C4-2B (cell line): ENCODE data around the gene P4HA3.

Experiments
- CTCF ChIP-seq: fragments of 450-650 bp; conservative IDR thresholded peaks from 2 replicates; pipeline ENCODE4 v1.5.1; 2017; ENCODE audit warnings: mild to moderate bottlenecking
- ZFX ChIP-seq: fragments of 450-650 bp; IDR thresholded peaks from 2 replicates; pipeline ENCODE4 v1.6.1; 2017

- TF ChIP-seq CTCF, result no peak
- no peak for TF ChIP-seq ZFX
Observed at GRCh38 chr11:74288161-74288560, 23.3 kb downstream of the P4HA3 start.
